ENCODE measurements around the gene ZIC5.

DNA sequence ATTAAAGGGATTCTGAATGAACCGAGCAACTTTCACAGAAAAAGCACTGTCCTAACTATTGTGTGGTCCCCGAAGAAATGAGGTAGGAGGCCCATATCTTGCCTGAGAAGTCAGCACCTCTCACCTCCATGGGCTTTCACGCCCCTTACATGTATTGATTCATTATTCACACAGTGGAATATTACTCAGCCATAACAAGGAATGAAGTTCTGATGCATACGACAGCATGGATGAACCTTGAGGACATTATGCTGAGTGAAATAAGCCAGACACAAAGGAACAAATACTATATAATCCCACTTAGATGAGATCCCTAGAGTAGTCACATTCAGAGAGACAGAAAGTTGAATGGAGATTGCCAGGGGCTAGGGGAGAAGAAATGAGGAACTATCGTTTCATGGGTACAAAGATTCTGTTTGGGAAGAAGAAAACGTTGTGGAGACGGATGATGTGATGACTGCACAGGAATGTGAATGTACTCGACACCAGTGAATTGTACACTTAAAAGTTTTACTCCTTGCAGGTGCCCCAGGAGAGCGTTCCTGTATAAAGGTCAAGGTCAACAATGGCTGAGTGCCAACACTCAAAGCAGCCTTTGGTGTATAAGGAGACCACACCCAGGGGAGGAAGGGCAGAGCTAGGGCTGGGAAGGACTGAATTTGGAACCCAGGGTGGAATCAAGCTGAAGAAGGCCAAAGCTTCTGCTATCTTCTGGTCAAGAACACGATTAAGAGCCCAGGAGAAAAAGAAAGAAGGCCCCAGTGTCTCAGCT, 22.5 kb downstream of the ZIC5 start:
- TF ChIP-seq REXO4 (CRISPR knock-in tag; IDR thresholded peaks at IDR 0.05; ENCODE audit: borderline replicate concordance), result no peak
- no peak for TF ChIP-seq ARHGAP35 (CRISPR knock-in tag; IDR thresholded peaks at IDR 0.05; ENCODE audit: borderline replicate concordance)
- no peak for TF ChIP-seq ZNF274 (CRISPR knock-in tag; IDR thresholded peaks at IDR 0.05)
